Liver (tissue), 3 donors: ENCODE measurements around the gene P2RX7.

ENCODE experiments used
- HNF4A ChIP-seq, 2 donors: conservative IDR thresholded peaks; 2 replicates each; pipeline ENCODE4 v1.6.1; 2016; ENCODE audit warnings: antibody characterized with exemption in 2 of 2, mild to moderate bottlenecking in 2 of 2
- YY1 ChIP-seq: IDR thresholded peaks from 2 replicates; pipeline ENCODE4 v1.6.1; 2016; ENCODE audit warnings: antibody characterized with exemption, mild to moderate bottlenecking
- TF ChIP-seq, protein P1 (sequence below): fragments of 150-350 bp; IDR thresholded peaks from 2 replicates; pipeline ENCODE4 v1.5.1; 2017; ENCODE audit warnings: improper control_type of control experiment, low read depth, low read length; ENCODE audit not compliant: missing input control
- donor health status: healthy.
- donor health status: healthy.

DNA sequence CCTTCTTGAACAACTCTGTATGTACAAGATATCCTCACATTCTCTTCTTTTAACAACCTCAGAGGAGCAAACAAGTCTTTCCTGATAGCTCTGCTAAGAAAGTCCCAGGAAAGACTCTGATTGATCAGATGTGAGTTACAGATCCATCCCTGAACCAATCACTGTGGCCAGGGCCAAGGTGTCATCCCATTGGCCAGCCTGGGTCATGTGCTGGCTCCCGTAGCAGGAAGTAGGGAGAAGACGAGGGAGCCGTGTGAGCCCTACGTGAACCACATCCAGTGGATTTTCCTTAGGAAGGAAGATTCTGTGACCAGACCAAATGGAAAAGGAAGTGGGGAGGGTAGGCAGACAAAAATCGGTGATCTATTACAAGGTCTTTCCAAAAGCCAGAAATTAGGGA, 5.6 kb downstream of the P2RX7 start:
- TF ChIP-seq, protein P1, sequence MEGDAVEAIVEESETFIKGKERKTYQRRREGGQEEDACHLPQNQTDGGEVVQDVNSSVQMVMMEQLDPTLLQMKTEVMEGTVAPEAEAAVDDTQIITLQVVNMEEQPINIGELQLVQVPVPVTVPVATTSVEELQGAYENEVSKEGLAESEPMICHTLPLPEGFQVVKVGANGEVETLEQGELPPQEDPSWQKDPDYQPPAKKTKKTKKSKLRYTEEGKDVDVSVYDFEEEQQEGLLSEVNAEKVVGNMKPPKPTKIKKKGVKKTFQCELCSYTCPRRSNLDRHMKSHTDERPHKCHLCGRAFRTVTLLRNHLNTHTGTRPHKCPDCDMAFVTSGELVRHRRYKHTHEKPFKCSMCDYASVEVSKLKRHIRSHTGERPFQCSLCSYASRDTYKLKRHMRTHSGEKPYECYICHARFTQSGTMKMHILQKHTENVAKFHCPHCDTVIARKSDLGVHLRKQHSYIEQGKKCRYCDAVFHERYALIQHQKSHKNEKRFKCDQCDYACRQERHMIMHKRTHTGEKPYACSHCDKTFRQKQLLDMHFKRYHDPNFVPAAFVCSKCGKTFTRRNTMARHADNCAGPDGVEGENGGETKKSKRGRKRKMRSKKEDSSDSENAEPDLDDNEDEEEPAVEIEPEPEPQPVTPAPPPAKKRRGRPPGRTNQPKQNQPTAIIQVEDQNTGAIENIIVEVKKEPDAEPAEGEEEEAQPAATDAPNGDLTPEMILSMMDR, result no peak
- TF ChIP-seq HNF4A (conservative IDR thresholded peaks at IDR 0.05) (no peak), YY1 (no peak)
